Bronchial epithelial cell (primary cell): Measurements from ENCODE around the gene LMCD1. TPM values are rescaled to one million over a fixed set of nuclear protein-coding genes. Genes with fewer than 3 reads are reported as not detected.

Source experiments
- DNase-seq: peaks from one replicate; pipeline ENCODE4 v3.0.0-alpha.2; 2010; ENCODE audit warnings: low read depth
- FAIRE-seq: peaks from 2 replicates; lab custom pipeline; 2011; peaks lifted over from hg19 to GRCh38; lab: Jason Lieb, UNC
- H3K27me3 ChIP-seq: 2 replicates; pipeline ENCODE4 v1.5.1; 2011; ENCODE audit warnings: low read length; ENCODE audit not compliant: control insufficient read depth, insufficient read depth
- H3K36me3 ChIP-seq: 2 replicates; pipeline ENCODE4 v1.5.1; 2011; ENCODE audit warnings: low read length; ENCODE audit not compliant: control insufficient read depth, insufficient read depth
- H3K4me3 ChIP-seq: 2 replicates; pipeline ENCODE4 v1.5.1; 2011; ENCODE audit warnings: mild to moderate bottlenecking, low read depth, low read length, control low read depth
- CTCF ChIP-seq: IDR thresholded peaks from 2 replicates; pipeline ENCODE4 v1.5.1; 2011; ENCODE audit warnings: mild to moderate bottlenecking, moderate library complexity, low read length, control low read depth, inconsistent platforms; ENCODE audit not compliant: insufficient read depth, severe bottlenecking
- total RNA-seq: library from RNA; depleted of rRNA; stranded (reverse); fragments of >200 nt; gene quantifications from 2 replicates; pipeline ENCODE4 v1.2.1, GENCODE V29; 2014

LMCD1 gene
- total RNA-seq, 1 donor from 2014 or later = 2.6 TPM

GRCh38 chr3:8555725-8556472 is 54.3 kb downstream of the LMCD1 start:
- DNase-seq (no peak), FAIRE-seq (no peak)
- Histone ChIP-seq H3K36me3 (peaks cover 1% of the 10 kb centered on the region), H3K27me3 (no peaks in the 10 kb centered on the region), H3K4me3 (no peak overlapping the region)
- TF ChIP-seq CTCF = no peak

- H3K27me3 ChIP-seq = no peaks in the 10 kb centered on the region
- TF ChIP-seq CTCF = no peak
- H3K4me3 ChIP-seq = no peak overlapping the region
- FAIRE-seq (no peak), DNase-seq (no peak)
- peaks cover 1% of the 10 kb centered on the region for H3K36me3 ChIP-seq
Measured at GRCh38 chr3:8556473-8556869, 54.8 kb downstream of the LMCD1 start.

- no peaks in the 10 kb centered on the region for H3K27me3 ChIP-seq
- no peak for DNase-seq
- H3K4me3 ChIP-seq = no peak overlapping the region
- H3K36me3 ChIP-seq = no peaks in the 10 kb centered on the region
- no peak for FAIRE-seq
- no peak for TF ChIP-seq CTCF
Measured at GRCh38 chr3:8557298-8557697, 55.7 kb downstream of the LMCD1 start.

GRCh38 chr3:8558645-8559044 is 57.0 kb downstream of the LMCD1 start:
- Histone ChIP-seq H3K27me3 (no peaks in the 10 kb centered on the region), H3K4me3 (no peak overlapping the region), H3K36me3 (no peaks in the 10 kb centered on the region)
- TF ChIP-seq CTCF = no peak
- DNase-seq (no peak), FAIRE-seq (no peak)

- H3K36me3 ChIP-seq = no peaks in the 10 kb centered on the region
- no peak overlapping the region for H3K4me3 ChIP-seq
- no peak for FAIRE-seq
- no peak for DNase-seq
- no peak for TF ChIP-seq CTCF
- no peaks in the 10 kb centered on the region for H3K27me3 ChIP-seq
Measured at GRCh38 chr3:8559351-8559750, 57.7 kb downstream of the LMCD1 start.
